ENCODE measurements around the gene PDIK1L. TPM values are rescaled to one million over a fixed set of nuclear protein-coding genes. Genes with fewer than 3 reads are reported as not detected.

Gene PDIK1L
- total and polyA plus RNA-seq, 4 donors = 3.2 to 9.2 (median 4.8) TPM

GRCh38 chr1:26119892-26120608, 8.4 kb downstream of the PDIK1L start:
- no peak overlapping the region for H3K27ac ChIP-seq (ENCODE audit: low read depth in 1 of 2, low read length in 2 of 2)
- H3K4me3 ChIP-seq (ENCODE audit: low read depth in 1 of 3, low read length in 3 of 3) = no peak overlapping the region
- peaks cover 9 to 21% (median 13%) of the 10 kb centered on the region in 4 donors for H3K4me1 ChIP-seq (ENCODE audit: control insufficient read depth in 4 of 4, insufficient read depth in 4 of 4, low read length in 3 of 4)
- H3K9me3 ChIP-seq (ENCODE audit: control insufficient read depth in 4 of 4, low read length in 3 of 4) = no peaks in the 10 kb centered on the region
- H3K27me3 ChIP-seq (ENCODE audit: control insufficient read depth in 4 of 4, insufficient read depth in 4 of 4, low read length in 3 of 4) = no peaks in the 10 kb centered on the region
- WGBS = 81% methylated on average over 9 of the region's 9 CpGs
- DNase-seq (ENCODE audit: low spot score) = no peak
- no peak overlapping the region for H3K9ac ChIP-seq (ENCODE audit: low read depth in 1 of 2, low read length in 2 of 2)
- peaks cover 0 to 7% (median 5%) of the 10 kb centered on the region in 4 donors for H3K36me3 ChIP-seq (ENCODE audit: control insufficient read depth in 4 of 4, insufficient read depth in 3 of 4, low read depth in 1 of 4, low read length in 3 of 4)
- TF ChIP-seq ZBTB33 (IDR thresholded peaks at IDR 0.05) (no peak), HNF4G (IDR thresholded peaks at IDR 0.05) (no peak), FOXA1 (IDR thresholded peaks at IDR 0.05) (no peak), EGR1 (IDR thresholded peaks at IDR 0.05; ENCODE audit: low read depth in 2 of 2) (no peak), ATF3 (IDR thresholded peaks at IDR 0.05) (no peak), CTCF (IDR thresholded peaks at IDR 0.05; ENCODE audit: low read depth, low read length, missing input control) (no peak), REST (IDR thresholded peaks at IDR 0.05) (no peak), GABPA (IDR thresholded peaks at IDR 0.05 in 1 of 2, conservative IDR thresholded peaks at IDR 0.05 in 1 of 2) (no peak), RXRA (IDR thresholded peaks at IDR 0.05) (no peak), MAX (IDR thresholded peaks at IDR 0.05) (no peak), RAD21 (IDR thresholded peaks at IDR 0.05) (no peak)

Measured in liver (tissue), 9 donors.